ENCODE data around the gene TENM4.

Gene TENM4

DNA sequence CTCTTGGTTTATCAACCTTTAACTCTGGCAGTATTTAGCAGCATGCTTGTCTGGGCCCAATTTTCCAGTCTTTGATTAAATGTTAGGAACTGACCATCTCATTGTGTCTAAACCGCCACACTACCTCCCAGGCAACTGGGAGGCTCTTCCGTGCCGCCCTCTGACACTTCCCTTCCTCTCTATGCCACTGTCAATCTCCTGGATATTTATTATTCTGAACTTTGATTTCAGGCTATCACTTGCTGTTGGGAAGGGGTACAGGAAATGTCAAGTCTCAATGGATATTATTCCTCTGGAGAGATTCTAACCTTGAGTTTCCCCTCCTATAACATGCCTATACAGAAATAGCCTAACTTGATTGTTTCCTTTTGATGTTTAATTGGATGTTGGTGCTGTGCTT is 643.3 kb downstream of the TENM4 start:
- in situ Hi-C loops (cut with MboI; ENCODE audit: low pct_unique_long_range_greater_than_20kb, low sequenced_read_pairs, unreplicated experiment), result no loop called here
- TF ChIP-seq, protein P1, sequence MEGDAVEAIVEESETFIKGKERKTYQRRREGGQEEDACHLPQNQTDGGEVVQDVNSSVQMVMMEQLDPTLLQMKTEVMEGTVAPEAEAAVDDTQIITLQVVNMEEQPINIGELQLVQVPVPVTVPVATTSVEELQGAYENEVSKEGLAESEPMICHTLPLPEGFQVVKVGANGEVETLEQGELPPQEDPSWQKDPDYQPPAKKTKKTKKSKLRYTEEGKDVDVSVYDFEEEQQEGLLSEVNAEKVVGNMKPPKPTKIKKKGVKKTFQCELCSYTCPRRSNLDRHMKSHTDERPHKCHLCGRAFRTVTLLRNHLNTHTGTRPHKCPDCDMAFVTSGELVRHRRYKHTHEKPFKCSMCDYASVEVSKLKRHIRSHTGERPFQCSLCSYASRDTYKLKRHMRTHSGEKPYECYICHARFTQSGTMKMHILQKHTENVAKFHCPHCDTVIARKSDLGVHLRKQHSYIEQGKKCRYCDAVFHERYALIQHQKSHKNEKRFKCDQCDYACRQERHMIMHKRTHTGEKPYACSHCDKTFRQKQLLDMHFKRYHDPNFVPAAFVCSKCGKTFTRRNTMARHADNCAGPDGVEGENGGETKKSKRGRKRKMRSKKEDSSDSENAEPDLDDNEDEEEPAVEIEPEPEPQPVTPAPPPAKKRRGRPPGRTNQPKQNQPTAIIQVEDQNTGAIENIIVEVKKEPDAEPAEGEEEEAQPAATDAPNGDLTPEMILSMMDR (IDR thresholded peaks at IDR 0.05; ENCODE audit: extremely low read depth, insufficient read depth, missing control alignments), result no peak
- no peak for DNase-seq (ENCODE audit: low spot score)

DNA sequence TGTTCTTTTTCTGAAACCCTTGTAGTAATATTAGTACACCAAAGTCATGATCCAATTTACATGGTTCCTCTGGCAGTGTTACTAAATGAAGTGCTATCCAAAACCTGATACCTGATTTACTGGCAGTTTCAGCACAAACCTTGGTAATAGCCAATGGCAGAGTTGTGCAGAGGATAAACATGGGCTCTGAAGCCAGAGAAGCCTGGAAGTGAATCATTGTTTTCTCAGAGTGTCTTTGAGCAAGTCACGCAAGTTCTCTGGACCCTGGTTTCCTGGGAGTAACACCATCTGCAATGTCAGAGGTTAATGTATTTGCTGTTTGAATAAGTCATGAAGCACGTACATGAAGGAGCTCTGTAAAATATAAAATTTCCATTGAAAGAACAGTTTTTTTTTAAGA is 643.9 kb downstream of the TENM4 start:
- in situ Hi-C loops (cut with MboI; ENCODE audit: low pct_unique_long_range_greater_than_20kb, low sequenced_read_pairs, unreplicated experiment), result no loop called here
- TF ChIP-seq, protein P1 (IDR thresholded peaks at IDR 0.05; ENCODE audit: extremely low read depth, insufficient read depth, missing control alignments), result no peak
- no peak for DNase-seq (ENCODE audit: low spot score)

DNA sequence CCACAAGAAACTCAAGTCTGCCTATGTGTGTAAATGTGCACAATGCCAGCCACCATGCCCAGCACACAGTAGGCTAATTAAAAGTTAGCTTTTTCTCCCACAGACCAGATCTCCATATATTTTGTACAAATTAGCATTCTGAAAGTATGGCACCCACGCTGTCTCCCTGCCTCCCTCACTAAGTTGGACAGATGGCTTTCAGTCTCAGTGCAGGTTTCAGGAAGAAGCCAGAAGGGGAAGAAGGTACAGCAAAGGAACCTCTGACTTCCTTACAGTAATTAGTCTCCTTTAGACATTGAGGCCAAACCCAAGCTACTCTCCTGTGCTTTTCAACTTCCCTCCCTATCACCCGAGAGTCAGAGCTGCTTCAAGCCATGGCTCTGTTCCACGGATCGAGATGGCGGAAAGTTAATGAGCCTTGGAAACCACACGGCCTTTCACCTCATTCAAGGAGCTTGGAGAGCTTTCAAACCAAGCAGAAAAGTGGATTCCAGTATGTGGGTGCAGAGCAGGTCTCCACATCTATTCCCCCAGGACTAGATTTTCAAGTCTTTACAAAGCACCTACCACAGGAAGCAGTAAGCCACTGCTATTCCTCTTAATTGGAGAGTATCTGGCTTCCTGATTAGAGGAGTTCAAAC is 645.1 kb downstream of the TENM4 start:
- in situ Hi-C loops (cut with MboI; ENCODE audit: low pct_unique_long_range_greater_than_20kb, low sequenced_read_pairs, unreplicated experiment), result no loop called here
- TF ChIP-seq, protein P1 (IDR thresholded peaks at IDR 0.05; ENCODE audit: extremely low read depth, insufficient read depth, missing control alignments), result no peak
- DNase-seq (ENCODE audit: low spot score), result no peak

DNA sequence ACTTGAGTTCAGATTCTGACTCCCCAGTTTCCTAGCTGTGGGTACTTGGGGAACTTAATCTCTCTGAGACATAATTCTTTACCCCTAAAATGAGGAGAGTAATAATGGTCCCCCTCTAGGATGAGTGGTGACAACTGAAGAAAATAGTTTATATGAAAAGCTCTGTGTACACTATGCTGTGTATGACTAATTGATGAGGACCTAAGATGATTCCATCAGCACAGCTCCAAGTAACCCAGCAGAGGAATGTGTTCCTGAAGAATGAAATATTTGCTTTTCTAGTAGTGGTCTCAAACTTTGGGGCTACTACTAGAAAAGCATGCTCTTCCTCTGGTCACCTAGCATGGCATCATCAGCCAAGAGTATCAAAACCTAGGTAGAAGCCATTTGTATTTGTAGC is 648.9 kb downstream of the TENM4 start:
- in situ Hi-C loops (cut with MboI; ENCODE audit: low pct_unique_long_range_greater_than_20kb, low sequenced_read_pairs, unreplicated experiment), result no loop called here

DNA sequence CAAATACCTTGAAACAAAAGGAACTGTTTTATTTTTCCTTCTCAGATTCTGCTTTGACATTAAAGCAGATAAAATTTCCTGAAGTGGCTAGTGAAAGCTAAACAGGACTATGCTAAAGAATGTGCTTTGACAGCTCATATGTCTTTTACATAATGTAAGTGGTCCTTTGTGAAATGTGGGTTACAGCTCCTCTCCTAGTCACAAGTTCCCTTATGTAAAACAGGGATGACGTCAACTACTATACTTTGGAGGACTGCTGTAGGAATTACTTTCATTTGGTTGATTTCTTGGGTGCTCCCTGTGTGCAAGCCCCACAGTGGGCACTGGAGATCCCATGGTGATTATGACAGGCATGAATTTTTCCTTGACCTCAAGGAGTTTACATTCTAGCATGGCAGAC is 649.6 kb downstream of the TENM4 start:
- TF ChIP-seq, protein P1 (IDR thresholded peaks at IDR 0.05; ENCODE audit: extremely low read depth, insufficient read depth, missing control alignments), result no peak
- in situ Hi-C loops (cut with MboI; ENCODE audit: low pct_unique_long_range_greater_than_20kb, low sequenced_read_pairs, unreplicated experiment), result no loop called here
- DNase-seq (ENCODE audit: low spot score), result no peak

More for the DNA sequence above, 648.9 kb downstream of the TENM4 start:
- TF ChIP-seq, protein P1 (IDR thresholded peaks at IDR 0.05; ENCODE audit: extremely low read depth, insufficient read depth, missing control alignments), result no peak
- no peak for DNase-seq (ENCODE audit: low spot score)

DNA sequence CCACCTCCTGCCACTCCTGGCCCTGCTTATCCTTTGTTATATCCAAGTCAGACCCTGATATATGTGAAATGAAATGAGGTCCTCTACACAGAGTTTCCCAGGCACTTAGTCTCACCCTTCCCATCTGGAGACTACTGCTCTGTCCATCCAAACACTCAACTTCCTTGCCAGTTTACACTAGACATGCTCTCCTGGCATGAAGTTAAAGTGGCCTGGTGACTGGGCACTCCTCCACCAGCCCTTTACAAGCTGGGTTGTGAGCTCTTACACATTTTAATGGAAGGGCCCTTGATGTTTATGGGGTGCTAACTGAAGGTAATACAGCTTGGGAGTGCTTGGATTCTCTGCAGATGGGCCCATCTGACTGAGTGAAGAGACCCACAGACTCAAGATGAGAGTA is 650.0 kb downstream of the TENM4 start:
- in situ Hi-C loops (cut with MboI; ENCODE audit: low pct_unique_long_range_greater_than_20kb, low sequenced_read_pairs, unreplicated experiment), result no loop called here
- TF ChIP-seq, protein P1 (IDR thresholded peaks at IDR 0.05; ENCODE audit: extremely low read depth, insufficient read depth, missing control alignments), result no peak
- no peak for DNase-seq (ENCODE audit: low spot score)
